Keratinocyte (primary cell): Measurements from ENCODE around the gene OR2S2.

Experiments used
- EZH2 ChIP-seq: IDR thresholded peaks from one replicate; pipeline ENCODE4 v1.6.1; 2012; ENCODE audit warnings: inconsistent platforms, mild to moderate bottlenecking, low read length, moderate library complexity
- TF ChIP-seq, protein P1 (sequence below), 3 experiments: IDR thresholded peaks in 1 of 3; conservative IDR thresholded peaks in 1 of 3; optimal IDR thresholded peaks in 1 of 3; 2 replicates in 2 of 3; 3 replicates in 1 of 3; pipeline versions ENCODE3 to v1.5.1; 2011; ENCODE audit warnings: low read length in 3 of 3, mild to moderate bottlenecking in 3 of 3, moderate library complexity in 2 of 3, control low read depth in 1 of 3, inconsistent platforms in 1 of 3; ENCODE audit not compliant: insufficient read depth in 2 of 3; ENCODE audit errors: extremely low read depth in 1 of 3

GRCh38 chr9:35993976-35994720 is 36.2 kb upstream of the OR2S2 start:
- TF ChIP-seq, protein P1, sequence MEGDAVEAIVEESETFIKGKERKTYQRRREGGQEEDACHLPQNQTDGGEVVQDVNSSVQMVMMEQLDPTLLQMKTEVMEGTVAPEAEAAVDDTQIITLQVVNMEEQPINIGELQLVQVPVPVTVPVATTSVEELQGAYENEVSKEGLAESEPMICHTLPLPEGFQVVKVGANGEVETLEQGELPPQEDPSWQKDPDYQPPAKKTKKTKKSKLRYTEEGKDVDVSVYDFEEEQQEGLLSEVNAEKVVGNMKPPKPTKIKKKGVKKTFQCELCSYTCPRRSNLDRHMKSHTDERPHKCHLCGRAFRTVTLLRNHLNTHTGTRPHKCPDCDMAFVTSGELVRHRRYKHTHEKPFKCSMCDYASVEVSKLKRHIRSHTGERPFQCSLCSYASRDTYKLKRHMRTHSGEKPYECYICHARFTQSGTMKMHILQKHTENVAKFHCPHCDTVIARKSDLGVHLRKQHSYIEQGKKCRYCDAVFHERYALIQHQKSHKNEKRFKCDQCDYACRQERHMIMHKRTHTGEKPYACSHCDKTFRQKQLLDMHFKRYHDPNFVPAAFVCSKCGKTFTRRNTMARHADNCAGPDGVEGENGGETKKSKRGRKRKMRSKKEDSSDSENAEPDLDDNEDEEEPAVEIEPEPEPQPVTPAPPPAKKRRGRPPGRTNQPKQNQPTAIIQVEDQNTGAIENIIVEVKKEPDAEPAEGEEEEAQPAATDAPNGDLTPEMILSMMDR (optimal IDR thresholded peaks at IDR 0.05 in 1 of 3, IDR thresholded peaks at IDR 0.05 in 1 of 3, conservative IDR thresholded peaks at IDR 0.05 in 1 of 3; ENCODE audit: extremely low read depth in 1 of 3, insufficient read depth in 2 of 3, low read length in 3 of 3), result no peak
- no peak for TF ChIP-seq EZH2
